Measurements from ENCODE around the gene TEX26. TPM values are rescaled to one million over a fixed set of nuclear protein-coding genes. Genes with fewer than 3 reads are reported as not detected.

TEX26 gene
- total and polyA plus RNA-seq, 12 donors: 0.10 to 1.1 (median 0.51) TPM; not detected in 8

DNA sequence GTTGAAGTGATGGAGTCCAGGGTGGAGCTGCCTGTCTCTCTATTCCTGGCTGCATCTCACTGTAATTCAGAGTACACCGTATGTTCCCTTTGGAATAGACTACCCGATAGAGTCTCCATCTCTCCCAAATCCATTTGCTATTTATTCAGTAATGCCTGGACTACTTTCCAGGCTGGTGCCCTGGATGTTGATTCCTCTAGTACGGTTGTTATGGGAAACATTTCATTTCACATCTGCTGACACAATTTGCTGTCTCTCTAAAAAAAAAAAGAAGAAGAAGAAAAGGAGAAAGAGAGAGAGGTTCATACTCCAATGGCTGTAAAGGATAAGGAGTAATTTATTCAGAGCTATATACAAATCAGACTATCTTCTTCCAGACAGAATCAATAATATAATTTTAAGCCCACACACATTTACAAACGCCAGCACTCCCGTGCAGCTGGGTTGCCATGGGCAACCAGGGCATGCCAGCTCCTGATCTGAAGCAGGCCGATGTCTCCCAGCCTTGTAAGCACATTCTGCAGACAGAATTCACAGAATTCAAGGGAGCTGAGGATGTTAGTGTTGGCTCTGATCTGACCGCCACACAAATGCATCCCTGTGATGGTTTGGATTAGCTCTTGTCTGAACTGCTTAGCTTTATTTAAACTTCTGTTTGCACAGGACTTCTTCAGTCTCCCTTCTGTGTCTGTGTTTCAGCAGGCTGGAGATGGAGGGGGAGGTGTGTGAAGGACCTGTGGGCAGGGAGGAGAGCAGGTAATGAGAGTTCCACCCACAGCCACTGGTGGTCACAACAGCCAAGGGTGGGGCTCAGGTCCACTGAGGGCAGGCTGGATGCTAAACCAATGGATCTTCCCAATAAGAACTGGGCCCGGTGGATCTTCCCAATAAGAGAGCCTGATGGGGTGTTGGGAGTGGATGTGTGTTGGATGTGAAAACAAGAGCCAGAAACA is 66.0 kb downstream of the TEX26 start:
- Histone ChIP-seq H3K4me1 (replicated peaks in 1 of 2) (no peaks in the 10 kb centered on the region), H3K27ac (peak overlapping the region in 1 of 5 donors; percentile 56), H3K4me3 (no peak overlapping the region), H3K9me3 (replicated peaks in 1 of 3) (no peaks in the 10 kb centered on the region), H3K36me3 (replicated peaks in 1 of 2) (no peaks in the 10 kb centered on the region), H3K27me3 (no peaks in the 10 kb centered on the region)
- intact Hi-C loops (cut with DNase I): no loop called here
- peak in 2 of 7 donors; percentile 28 to 76 for DNase-seq
- no peak for TF ChIP-seq POLR2A (IDR thresholded peaks at IDR 0.05)
- TF ChIP-seq, protein P1, sequence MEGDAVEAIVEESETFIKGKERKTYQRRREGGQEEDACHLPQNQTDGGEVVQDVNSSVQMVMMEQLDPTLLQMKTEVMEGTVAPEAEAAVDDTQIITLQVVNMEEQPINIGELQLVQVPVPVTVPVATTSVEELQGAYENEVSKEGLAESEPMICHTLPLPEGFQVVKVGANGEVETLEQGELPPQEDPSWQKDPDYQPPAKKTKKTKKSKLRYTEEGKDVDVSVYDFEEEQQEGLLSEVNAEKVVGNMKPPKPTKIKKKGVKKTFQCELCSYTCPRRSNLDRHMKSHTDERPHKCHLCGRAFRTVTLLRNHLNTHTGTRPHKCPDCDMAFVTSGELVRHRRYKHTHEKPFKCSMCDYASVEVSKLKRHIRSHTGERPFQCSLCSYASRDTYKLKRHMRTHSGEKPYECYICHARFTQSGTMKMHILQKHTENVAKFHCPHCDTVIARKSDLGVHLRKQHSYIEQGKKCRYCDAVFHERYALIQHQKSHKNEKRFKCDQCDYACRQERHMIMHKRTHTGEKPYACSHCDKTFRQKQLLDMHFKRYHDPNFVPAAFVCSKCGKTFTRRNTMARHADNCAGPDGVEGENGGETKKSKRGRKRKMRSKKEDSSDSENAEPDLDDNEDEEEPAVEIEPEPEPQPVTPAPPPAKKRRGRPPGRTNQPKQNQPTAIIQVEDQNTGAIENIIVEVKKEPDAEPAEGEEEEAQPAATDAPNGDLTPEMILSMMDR (IDR thresholded peaks at IDR 0.05): no peak
- 39 to 49% (median 47%) methylated on average over 7 to 8 of the region's 8 CpGs for WGBS, 4 donors

DNA sequence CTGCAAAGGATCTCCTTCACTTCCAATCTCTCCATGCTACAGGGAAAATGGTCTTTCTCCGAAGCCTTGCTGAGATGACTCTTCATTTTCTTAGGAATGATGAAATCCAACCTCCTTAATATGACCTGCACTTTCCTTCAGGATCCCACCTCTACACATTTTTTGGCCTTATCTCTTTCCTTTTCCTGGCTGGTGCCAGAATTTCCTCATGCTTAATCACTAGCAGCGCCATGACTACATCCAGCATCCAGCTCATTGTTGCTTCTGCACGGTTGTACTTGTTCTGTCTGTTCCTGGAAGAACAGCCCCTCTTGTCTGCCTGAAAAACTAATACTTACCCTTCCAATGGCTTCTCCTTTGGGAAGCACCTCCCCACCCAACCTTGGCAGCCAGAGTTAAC is 68.4 kb downstream of the TEX26 start:
- TF ChIP-seq, protein P1 (IDR thresholded peaks at IDR 0.05): no peak
- no peak for TF ChIP-seq POLR2A (IDR thresholded peaks at IDR 0.05)
- Histone ChIP-seq H3K27ac (peak overlapping the region in 2 of 5 donors; percentile 15 to 38), H3K9me3 (replicated peaks in 1 of 3) (no peaks in the 10 kb centered on the region), H3K4me3 (no peak overlapping the region), H3K27me3 (no peaks in the 10 kb centered on the region), H3K4me1 (replicated peaks in 1 of 2) (no peaks in the 10 kb centered on the region), H3K36me3 (replicated peaks in 1 of 2) (no peaks in the 10 kb centered on the region)
- WGBS, 4 donors: 57 to 74% (median 71%) methylated on average over 3 of the region's 3 CpGs
- intact Hi-C loops (cut with DNase I): no loop called here
- DNase-seq: peak in 1 of 7 donors; percentile 20

DNA sequence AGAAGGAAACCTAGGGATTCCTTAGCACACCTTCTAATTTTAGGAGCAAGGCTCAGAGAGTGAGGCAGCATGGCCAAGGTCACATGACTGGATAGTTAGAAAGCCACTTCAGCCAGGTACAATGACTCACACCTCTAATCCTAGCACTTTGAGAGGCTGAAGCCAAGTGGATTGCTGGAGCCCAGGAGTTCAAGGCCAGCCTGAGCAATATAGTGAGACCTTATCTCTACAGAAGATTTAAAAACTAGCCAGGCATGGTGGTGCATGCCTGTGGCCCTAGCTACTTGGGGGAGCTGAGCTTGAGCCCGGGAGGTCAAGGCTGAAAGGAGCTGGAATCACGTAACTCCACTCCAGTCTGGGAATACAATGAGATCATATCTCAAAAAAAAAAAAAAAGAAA is 69.2 kb downstream of the TEX26 start:
- intact Hi-C loops (cut with DNase I): no loop called here
- Histone ChIP-seq H3K27me3 (no peaks in the 10 kb centered on the region), H3K9me3 (replicated peaks in 1 of 3) (no peaks in the 10 kb centered on the region), H3K27ac (peak overlapping the region in 3 of 5 donors; percentile 15 to 38 (median 17)), H3K4me1 (replicated peaks in 1 of 2) (no peaks in the 10 kb centered on the region), H3K36me3 (replicated peaks in 1 of 2) (no peaks in the 10 kb centered on the region), H3K4me3 (no peak overlapping the region)
- WGBS, 4 donors: 31 to 76% (median 39%) methylated on average over 2 of the region's 2 CpGs
- no peak for TF ChIP-seq POLR2A (IDR thresholded peaks at IDR 0.05)
- TF ChIP-seq, protein P1 (IDR thresholded peaks at IDR 0.05): no peak
- peak; percentile 31 to 81 (median 67) for DNase-seq

DNA sequence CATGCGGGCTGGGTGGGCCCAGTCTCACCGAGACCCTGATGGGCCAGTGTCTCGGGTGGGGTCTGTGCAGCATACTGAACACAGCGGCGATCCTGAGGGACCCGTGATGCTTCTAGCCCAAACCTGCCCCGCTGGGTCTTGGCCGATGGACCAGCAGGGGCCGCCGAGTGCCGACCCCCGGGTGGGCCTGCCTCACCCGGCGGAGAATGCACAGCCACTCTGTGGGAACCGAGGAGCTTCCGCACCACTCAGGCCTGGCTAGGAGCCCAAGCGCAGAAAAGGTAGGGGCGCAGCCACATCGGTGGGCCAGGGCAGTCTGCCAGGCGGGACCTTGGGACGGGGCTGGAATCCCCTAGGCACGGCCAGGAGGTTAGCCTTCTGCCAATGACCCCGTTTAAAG is 72.6 kb downstream of the TEX26 start:
- WGBS, 4 donors: 90 to 95% (median 93%) methylated on average over 7 to 23 of the region's 23 CpGs
- H3K36me3 ChIP-seq (replicated peaks in 1 of 2): no peaks in the 10 kb centered on the region
- intact Hi-C loops (cut with DNase I): no loop called here
- H3K27ac ChIP-seq: no peak overlapping the region
- H3K4me1 ChIP-seq (replicated peaks in 1 of 2): no peaks in the 10 kb centered on the region
- no peak overlapping the region for H3K4me3 ChIP-seq
- DNase-seq: no peak
- H3K27me3 ChIP-seq: no peaks in the 10 kb centered on the region
- TF ChIP-seq POLR2A (IDR thresholded peaks at IDR 0.05): no peak
- TF ChIP-seq, protein P1 (IDR thresholded peaks at IDR 0.05): no peak
- H3K9me3 ChIP-seq (replicated peaks in 1 of 3): no peaks in the 10 kb centered on the region

Data from adrenal gland (tissue), 12 donors.